HCT116 (cell line): ENCODE results near the gene PSMC3IP. TPM values are rescaled to one million over a fixed set of nuclear protein-coding genes. Genes with fewer than 3 reads are reported as not detected.

Experiments
- ATAC-seq: fragments of 200-7000 bp; cut with Tn5 transposase; 2 replicates; pipeline ENCODE4 v1.9.1; 2020; ENCODE audit warnings: mild to moderate bottlenecking, moderate library complexity
- BruUV-seq: library from RNA; stranded (reverse); fragments of 400-500 nt; replicated peaks from 2 replicates; lab custom pipeline; 2021; lab: Mats Ljungman, UMichigan
- CTCF ChIA-PET: fragments of 300-600 bp; sonication (Branson Sonifier 250); formaldehyde crosslinking; loops from one replicate; lab custom pipeline; 2021; ENCODE audit warnings: antibody characterized with exemption; lab: Charles Lee
- POLR2A ChIA-PET: fragments of 300-600, 350-600 bp; sonication (Branson Sonifier 250); formaldehyde crosslinking; loops from one replicate; lab custom pipeline; 2021; ENCODE audit warnings: antibody characterized with exemption; lab: Charles Lee
- RAD21 ChIA-PET, 2 experiments: fragments of 300-600 bp; sonication (Branson Sonifier 250); formaldehyde crosslinking; loops; one replicate each; lab custom pipeline; 2023; ENCODE audit warnings: low total read pairs in 2 of 2; ENCODE audit not compliant: uncharacterized antibody in 2 of 2, unreplicated experiment in 2 of 2, low non-redundant PET in 1 of 2; lab: Charles Lee
- DNase-seq: peaks from one replicate; pipeline ENCODE4 v3.0.0-alpha.2; 2010; ENCODE audit warnings: low read depth, low spot score
- H2AFZ ChIP-seq: fragments of 200-600 bp; shearing (Covaris generic), sonication (generic); 2 replicates; pipeline ENCODE4 v1.6.1; 2017; ENCODE audit warnings: low read depth, mixed run types, mixed read lengths, antibody characterized with exemption, low read length; ENCODE audit not compliant: poor library complexity, severe bottlenecking
- H3K27ac ChIP-seq: 2 replicates; pipeline ENCODE4 v1.5.1; 2012; ENCODE audit warnings: low read depth, low read length
- H3K27me3 ChIP-seq: fragments of 200-600 bp; sonication (generic); 2 replicates; pipeline ENCODE4 v1.6.1; 2016; ENCODE audit warnings: mixed run types, low read length, mixed read lengths; ENCODE audit not compliant: insufficient read depth
- H3K36me3 ChIP-seq, 2 experiments: fragments of 200-500 bp in 1 of 2; fragments of 200-600 bp in 1 of 2; sonication (Bioruptor generic) in 1 of 2; sonication (generic) in 1 of 2; 2 replicates each; pipeline versions ENCODE4 v1.5.1 to v1.6.1; 2014 to 2016; ENCODE audit warnings: low read length in 2 of 2, inconsistent platforms in 1 of 2, mixed read lengths in 1 of 2, mixed run types in 1 of 2; ENCODE audit not compliant: insufficient read depth in 2 of 2, control insufficient read depth in 1 of 2
- H3K4me1 ChIP-seq, 2 experiments: fragments of 200-600 bp in 1 of 2; sonication (generic) in 1 of 2; 2 replicates each; pipeline versions ENCODE4 v1.5.1 to v1.6.1; 2012 to 2017; ENCODE audit warnings: low read length in 2 of 2, inconsistent platforms in 1 of 2, mild to moderate bottlenecking in 1 of 2, mixed read lengths in 1 of 2, mixed run types in 1 of 2, moderate library complexity in 1 of 2; ENCODE audit not compliant: insufficient read depth in 2 of 2, control insufficient read depth in 1 of 2
- H3K4me2 ChIP-seq: fragments of 200-600 bp; sonication (generic); 2 replicates; pipeline ENCODE4 v1.6.1; 2017; ENCODE audit warnings: mixed run types, low read length, mixed read lengths
- H3K4me3 ChIP-seq, 2 experiments: fragments of 200-600 bp in 1 of 2; sonication (generic) in 1 of 2; replicated peaks in 1 of 2; 2 replicates each; pipeline ENCODE4 v1.5.1; 2011 to 2016; ENCODE audit warnings: low read length in 2 of 2, control low read depth in 1 of 2, low read depth in 1 of 2, mild to moderate bottlenecking in 1 of 2, mixed read lengths in 1 of 2, mixed run types in 1 of 2
- H3K79me2 ChIP-seq: fragments of 200-600 bp; sonication (generic); 2 replicates; pipeline ENCODE4 v1.6.1; 2017; ENCODE audit warnings: mild to moderate bottlenecking, mixed run types, low read length, moderate library complexity, mixed read lengths; ENCODE audit not compliant: insufficient read depth
- H3K9ac ChIP-seq: fragments of 200-600 bp; sonication (generic); 2 replicates; pipeline ENCODE4 v1.6.1; 2016; ENCODE audit warnings: low read length, mixed read lengths
- H3K9me2 ChIP-seq: fragments of 200-600 bp; sonication (generic), shearing (Covaris generic); 2 replicates; pipeline ENCODE4 v1.6.1; 2017; ENCODE audit warnings: mixed run types, mild to moderate bottlenecking, moderate library complexity; ENCODE audit not compliant: insufficient read depth
- H3K9me3 ChIP-seq, 2 experiments: fragments of 200-500 bp in 1 of 2; fragments of 200-600 bp in 1 of 2; sonication (Bioruptor generic) in 1 of 2; sonication (generic) in 1 of 2; 2 replicates each; pipeline ENCODE4 v1.6.1; 2014 to 2017; ENCODE audit warnings: low read length in 2 of 2, mixed read lengths in 2 of 2, inconsistent platforms in 1 of 2, low read depth in 1 of 2, mild to moderate bottlenecking in 1 of 2, mixed run types in 1 of 2, moderate library complexity in 1 of 2; ENCODE audit not compliant: control insufficient read depth in 1 of 2, insufficient read depth in 1 of 2
- H4K20me1 ChIP-seq: fragments of 200-600 bp; sonication (generic), shearing (Covaris generic); 2 replicates; pipeline ENCODE4 v1.6.1; 2017; ENCODE audit warnings: mixed run types, mild to moderate bottlenecking, moderate library complexity; ENCODE audit not compliant: insufficient read depth
- ATF3 ChIP-seq: IDR thresholded peaks from 2 replicates; pipeline ENCODE4 v1.6.1; 2012
- EGR1 ChIP-seq: IDR thresholded peaks from 2 replicates; pipeline ENCODE4 v1.6.1; 2012; ENCODE audit warnings: low read depth
- EZH2phosphoT487 ChIP-seq: fragments of 200-600 bp; IDR thresholded peaks from 2 replicates; pipeline ENCODE4 v1.6.1; 2018; ENCODE audit warnings: antibody characterized with exemption, borderline replicate concordance
- RAD21 ChIP-seq: IDR thresholded peaks from 2 replicates; pipeline ENCODE4 v1.6.1; 2012; ENCODE audit warnings: low read depth, mild to moderate bottlenecking
- REST ChIP-seq: IDR thresholded peaks from 2 replicates; pipeline ENCODE4 v1.6.1; 2012; ENCODE audit warnings: low read depth
- SP1 ChIP-seq: IDR thresholded peaks from 2 replicates; pipeline ENCODE4 v1.6.1; 2012; ENCODE audit warnings: low read depth
- SRF ChIP-seq: IDR thresholded peaks from 2 replicates; pipeline ENCODE4 v1.6.1; 2012; ENCODE audit warnings: low read depth
- ZFX ChIP-seq: fragments of 450-650 bp; IDR thresholded peaks from 2 replicates; pipeline ENCODE4 v1.6.1; 2017
- intact Hi-C: fragments of 100-400 bp; cut with micrococcal nuclease; formaldehyde crosslinking; loops from 2 replicates; pipeline ENCODE4 v1.10.0; 2022
- total RNA-seq: library from RNA; stranded (reverse); gene quantifications from one replicate; pipeline ENCODE4 v1.2.1, GENCODE V29; 2021; ENCODE audit not compliant: unreplicated experiment

Gene PSMC3IP
- total RNA-seq, 1 experiment from 2014 or later: 24.3 TPM

DNA sequence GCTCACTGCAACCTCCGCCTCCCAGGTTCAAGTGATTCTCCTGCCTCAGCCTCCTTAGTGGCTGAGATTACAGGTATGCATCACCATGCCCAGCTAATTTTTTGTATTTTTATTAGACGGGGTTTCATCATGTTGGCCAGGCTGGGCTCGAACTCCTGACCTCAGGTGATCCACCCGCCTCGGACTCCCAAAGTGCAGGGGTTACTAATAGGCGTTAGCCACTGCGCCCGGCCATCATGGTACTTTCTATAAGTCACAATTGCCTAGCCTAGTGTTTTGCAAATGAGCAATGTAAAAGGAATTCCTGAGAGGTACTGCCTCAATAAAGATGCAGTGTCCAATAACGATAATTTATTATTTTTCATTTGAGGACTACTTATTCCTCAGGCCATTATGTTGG lies 13.9 kb upstream of the PSMC3IP start:
- H3K79me2 ChIP-seq: no peaks in the 10 kb centered on the region; the same call in none of the 2 replicates
- ChIA-PET RAD21 (no interaction called here), POLR2A (no interaction called here), CTCF (interaction anchor here (0.9 to 1.1 kb wide), 2 partner anchors 13 to 88 kb away, joined by 3 to 4 read pairs; no protein-coding TSS in a partner anchor)
- no peak overlapping the region for H3K4me3 ChIP-seq
- TF ChIP-seq RAD21: no peak
- TF ChIP-seq EGR1: no peak
- TF ChIP-seq ATF3: no peak
- TF ChIP-seq ZFX: no peak
- no peak for TF ChIP-seq SRF
- no peak for TF ChIP-seq SP1
- no peak for TF ChIP-seq REST
- no peak for TF ChIP-seq EZH2phosphoT487
- no peaks in the 10 kb centered on the region for H3K9me2 ChIP-seq
- H3K27ac ChIP-seq: no peak overlapping the region
- no peaks in the 10 kb centered on the region for H4K20me1 ChIP-seq
- intact Hi-C loops: no loop called here
- no peak for ATAC-seq
- H3K9ac ChIP-seq: no peak overlapping the region
- no peak overlapping the region for H2AFZ ChIP-seq
- no TSS peak for BruUV-seq
- no peak overlapping the region for H3K4me2 ChIP-seq
- no peak for DNase-seq
- H3K27me3 ChIP-seq: no peaks in the 10 kb centered on the region
- no peaks in the 10 kb centered on the region for H3K9me3 ChIP-seq
- H3K36me3 ChIP-seq: peaks cover 0 to 13% of the 10 kb centered on the region in 2 experiments; a peak in 2 of 4 replicates
- H3K4me1 ChIP-seq: no peaks in the 10 kb centered on the region
